PC-3 (cell line): ENCODE measurements around the gene NFKB1.

Experiments used
- CTCF ChIP-seq: fragments of 300-600 bp; sonication (generic); conservative IDR thresholded peaks from 2 replicates; pipeline ENCODE4 v1.5.1; 2017; ENCODE audit warnings: antibody characterized with exemption, low read depth, mild to moderate bottlenecking, low read length
- EZH2 ChIP-seq: fragments of 300-600 bp; sonication (generic); IDR thresholded peaks from one replicate; pipeline ENCODE4 v1.6.1; 2017; ENCODE audit warnings: antibody characterized with exemption, mild to moderate bottlenecking, low read length; ENCODE audit not compliant: unreplicated experiment
- EZH2phosphoT487 ChIP-seq: fragments of 300-600 bp; sonication (generic); IDR thresholded peaks from 2 replicates; pipeline ENCODE4 v1.6.1; 2018; ENCODE audit warnings: mild to moderate bottlenecking, antibody characterized with exemption, low read length, borderline replicate concordance

- no peak for TF ChIP-seq CTCF
- no peak for TF ChIP-seq EZH2
- TF ChIP-seq EZH2phosphoT487, result no peak
These were observed 3.2 kb upstream of the NFKB1 start for GRCh38 chr4:102497986-102498385.
